T-helper 1 cell treated with Interleukin-12 subunit alpha and Interleukin-12 subunit beta and Interleukin-4 antibody, amounts not matched to agents 30 ng/mL and 1 ng/mL, for 36 hours (primary cell): ENCODE data around the gene XPR1. TPM values are rescaled to one million over a fixed set of nuclear protein-coding genes. Genes with fewer than 3 reads are reported as not detected.

Source experiments
- intact Hi-C: fragments of 100-400 bp; cut with micrococcal nuclease; formaldehyde crosslinking; loops from one replicate; pipeline ENCODE4 v1.15.1; 2024
- total RNA-seq: library from RNA; stranded (reverse); gene quantifications from 2 replicates; pipeline ENCODE4 v1.2.3, GENCODE V29; 2022

XPR1 gene
- total RNA-seq, 1 donor from 2014 or later, result 24.2 TPM

DNA sequence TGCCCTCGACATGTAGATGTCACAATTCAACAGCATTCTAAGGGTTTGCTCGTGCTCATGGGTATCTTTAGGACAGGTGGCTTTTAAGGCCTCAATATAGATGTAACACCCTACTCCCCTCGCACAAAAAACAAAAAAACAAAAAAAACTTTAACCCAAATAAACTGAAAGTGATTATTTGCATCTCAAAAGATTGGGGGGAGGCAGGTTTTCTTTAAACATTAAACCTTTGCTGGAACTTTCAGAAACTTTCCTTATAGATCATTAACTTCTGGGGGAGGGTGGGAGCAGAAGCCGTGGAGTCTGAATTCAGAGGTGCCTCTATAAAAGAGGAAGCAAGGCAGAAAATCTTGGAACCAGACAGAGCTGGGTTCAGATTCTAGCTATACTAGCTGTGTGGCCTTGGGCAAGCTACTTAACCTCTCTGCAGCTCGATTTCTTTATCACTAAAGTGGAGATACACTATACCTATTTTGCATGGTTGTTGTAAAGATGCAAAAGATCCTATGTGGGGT, 277.7 kb downstream of the XPR1 start:
- intact Hi-C loops, result loop anchor here (5.0 kb wide), 1 partner anchor 73 kb away; no protein-coding TSS in a partner anchor

- intact Hi-C loops, result no loop called here
These were observed 279.9 kb downstream of the XPR1 start for GRCh38 chr1:180911640-180912191.

DNA sequence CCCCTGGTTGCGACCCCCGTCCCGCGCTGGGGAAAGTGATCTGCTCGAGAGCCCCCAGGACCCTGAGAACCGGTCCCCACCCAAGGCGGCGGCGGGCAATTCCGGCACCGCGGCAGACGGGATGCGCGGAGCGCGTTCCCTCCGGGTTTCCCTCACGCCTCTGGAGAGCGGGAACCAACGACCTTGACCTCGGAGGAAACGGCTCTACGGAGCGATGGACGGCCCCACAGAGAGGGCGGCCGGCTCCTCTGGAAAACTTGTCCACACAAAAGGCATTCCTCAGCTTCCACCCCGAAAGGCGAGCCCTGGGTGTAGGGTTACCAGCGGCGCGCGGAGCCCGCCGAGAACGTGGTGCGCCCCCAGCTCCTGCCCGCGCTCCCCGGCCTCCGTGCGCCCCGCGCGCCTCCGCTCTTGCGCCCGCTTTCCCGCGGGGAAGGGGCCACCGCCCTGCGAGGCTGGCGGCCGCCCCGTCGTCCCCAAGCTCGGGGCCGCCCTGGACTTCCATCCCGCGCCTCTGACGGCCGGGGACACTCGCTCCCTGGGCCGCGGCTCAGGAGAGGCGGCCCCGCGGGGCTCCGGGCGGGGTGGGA, 280.5 kb downstream of the XPR1 start:
- intact Hi-C loops, result no loop called here

DNA sequence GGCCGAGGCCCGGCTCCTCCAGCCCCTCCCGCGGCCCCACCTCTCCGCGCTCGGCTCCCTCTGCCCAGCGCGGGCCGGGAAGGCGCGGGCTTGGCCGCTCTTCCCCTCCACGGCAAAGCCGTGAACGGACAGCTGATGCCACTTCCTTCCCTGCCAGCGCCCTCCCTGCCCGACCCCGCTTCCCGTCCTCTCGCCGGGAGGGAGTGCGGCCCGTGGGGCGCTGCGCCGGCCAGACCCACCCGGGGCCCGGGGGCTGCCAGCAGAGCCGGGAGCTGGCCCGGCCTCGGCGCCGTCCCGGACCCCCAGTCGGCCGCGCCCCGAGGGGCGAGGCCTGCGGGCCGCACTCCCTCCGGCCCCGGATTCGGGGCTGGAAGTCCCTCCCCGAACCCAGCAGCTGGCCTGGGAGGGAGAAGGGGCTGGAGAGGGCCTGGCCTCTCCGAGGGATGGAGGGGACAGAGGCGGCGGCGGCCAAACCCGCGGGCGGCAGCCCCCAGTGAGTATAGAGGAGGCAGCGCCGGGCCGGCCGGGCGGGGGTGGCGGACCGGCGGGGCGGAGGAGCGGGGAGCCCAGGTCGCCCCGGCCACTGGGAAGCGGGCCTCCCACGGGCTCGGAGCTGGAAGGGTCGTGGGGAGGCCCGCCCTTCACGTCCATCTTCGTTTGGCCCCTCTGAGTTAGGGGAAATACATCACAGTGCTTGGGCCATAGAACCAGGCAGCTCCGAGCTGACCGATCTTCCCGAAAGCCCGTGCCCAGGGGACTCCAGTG, 281.2 kb downstream of the XPR1 start, which contains the start of gene KIAA1614:
TSS of gene KIAA1614 (plus strand) at position 97 of the 765 bp plus-strand sequence. CDS start at position 444, 347 bp downstream.
- intact Hi-C loops, result no loop called here

GRCh38 chr1:180915426-180915965, 283.7 kb downstream of the XPR1 start:
- intact Hi-C loops, result no loop called here

GRCh38 chr1:180916012-180916770, 284.4 kb downstream of the XPR1 start:
- intact Hi-C loops, result no loop called here

DNA sequence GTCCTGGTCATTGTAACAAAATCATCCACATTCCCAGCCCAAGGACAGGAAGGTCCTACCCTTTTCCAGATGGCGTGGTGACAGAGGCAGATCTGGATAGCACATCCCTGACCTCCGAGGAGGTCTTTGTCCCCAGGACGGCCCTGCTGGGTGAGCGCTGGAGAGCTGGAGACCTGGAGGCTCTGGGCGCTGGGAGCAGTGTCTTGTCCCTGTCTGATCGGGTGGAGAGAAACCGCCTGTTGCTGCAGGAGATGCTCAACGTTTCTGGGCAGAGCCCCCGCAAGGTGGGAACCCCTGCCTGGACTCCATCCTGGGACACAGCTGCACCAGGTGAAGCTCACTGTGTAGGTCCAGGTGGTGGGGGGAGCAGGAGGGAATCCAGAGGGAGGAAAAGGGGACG, 284.9 kb downstream of the XPR1 start:
- intact Hi-C loops, result no loop called here

GRCh38 chr1:180917306-180918065, 285.7 kb downstream of the XPR1 start:
- intact Hi-C loops, result no loop called here

GRCh38 chr1:180918519-180918918, 286.7 kb downstream of the XPR1 start:
- intact Hi-C loops, result no loop called here

- intact Hi-C loops, result no loop called here
These were observed 287.4 kb downstream of the XPR1 start for GRCh38 chr1:180919183-180919700.

GRCh38 chr1:180920193-180920592, 288.4 kb downstream of the XPR1 start:
- intact Hi-C loops, result loop anchor here (2.0 kb wide), 1 partner anchor 403 kb away; no protein-coding TSS in a partner anchor

DNA sequence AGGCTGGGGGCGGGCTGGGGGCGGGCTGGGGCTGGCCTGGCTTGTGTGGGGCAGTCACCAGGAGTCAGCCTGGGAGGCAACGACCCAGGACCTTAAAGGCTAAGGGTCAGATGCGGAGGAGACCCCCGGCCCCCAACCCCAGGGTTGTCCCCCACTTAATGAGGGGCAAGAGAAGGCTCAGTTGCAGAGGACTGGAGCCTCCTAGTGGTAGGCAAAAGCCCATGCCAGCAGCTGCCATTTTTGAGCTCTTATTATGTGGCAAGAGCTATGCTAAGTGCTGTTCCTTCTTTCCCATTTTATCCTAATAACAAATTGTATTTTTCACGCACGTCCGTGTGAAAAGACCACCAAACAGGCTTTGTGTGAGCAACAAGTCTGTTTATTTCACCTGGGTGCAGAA, 288.9 kb downstream of the XPR1 start:
- intact Hi-C loops, result loop anchor here (2.0 kb wide), 1 partner anchor 404 kb away; no protein-coding TSS in a partner anchor

DNA sequence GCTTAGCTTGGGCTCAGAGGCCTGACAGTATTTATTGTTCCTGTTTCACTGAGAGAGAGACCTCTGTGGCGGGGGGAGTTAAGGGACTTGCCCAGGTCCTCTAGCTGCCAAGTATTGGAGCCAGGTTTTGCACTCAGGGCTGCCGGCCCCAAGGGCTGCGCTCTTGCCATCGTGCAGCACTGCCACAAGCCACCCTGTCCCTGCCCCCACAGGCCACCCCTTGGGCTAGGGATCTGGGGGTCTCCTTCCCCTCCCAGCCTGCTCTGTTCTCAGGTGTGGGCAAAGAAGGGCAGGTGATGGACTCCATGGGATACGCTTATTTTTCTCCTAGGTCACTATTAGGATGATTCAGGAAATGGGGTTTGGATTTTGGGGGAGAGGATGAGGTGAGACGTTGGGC, 289.6 kb downstream of the XPR1 start:
- intact Hi-C loops, result loop anchor here (2.0 kb wide), 1 partner anchor 405 kb away; no protein-coding TSS in a partner anchor

DNA sequence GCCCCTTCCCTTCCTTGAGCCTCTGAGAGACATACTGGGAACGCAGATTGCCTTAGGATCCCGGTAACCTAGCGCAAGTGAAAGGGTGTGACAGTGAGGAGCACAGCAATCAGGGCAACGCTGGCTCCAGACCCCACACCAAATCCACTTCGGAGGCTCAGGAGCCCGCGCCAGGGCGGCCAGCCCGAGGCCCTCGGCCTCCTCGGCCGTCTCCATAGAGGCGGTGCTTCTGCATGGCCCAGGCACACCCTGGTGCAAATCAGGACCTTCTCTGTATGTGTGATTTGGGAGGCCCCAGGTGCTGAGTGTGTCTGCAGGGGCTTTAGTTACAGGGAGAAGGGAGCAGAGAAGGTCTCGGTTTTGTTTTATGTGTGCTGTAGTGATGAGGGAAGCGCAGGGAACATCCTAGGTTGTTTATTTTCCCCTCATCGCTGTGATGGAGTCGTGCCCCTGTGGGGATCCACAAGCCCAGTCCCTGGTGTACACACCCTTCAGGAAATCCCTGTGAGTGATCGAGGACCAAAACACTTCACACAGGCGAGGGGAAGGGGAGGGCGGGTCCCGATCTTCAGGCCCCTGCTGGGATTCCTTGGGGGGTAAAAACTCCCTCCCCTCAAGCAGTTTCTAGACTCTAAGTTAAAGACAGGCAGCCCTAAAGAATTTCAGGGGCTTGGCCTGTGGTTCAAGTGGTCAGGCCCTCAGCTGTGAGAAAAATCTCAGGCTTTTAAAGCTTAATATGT, 290.2 kb downstream of the XPR1 start:
- intact Hi-C loops, result loop anchor here (2.0 kb wide), 1 partner anchor 405 kb away; no protein-coding TSS in a partner anchor

- intact Hi-C loops, result no loop called here
These were observed 290.8 kb downstream of the XPR1 start for GRCh38 chr1:180922631-180923015.

- intact Hi-C loops, result no loop called here
These were observed 291.4 kb downstream of the XPR1 start for GRCh38 chr1:180923021-180923841.

GRCh38 chr1:180923887-180924286, 292.1 kb downstream of the XPR1 start:
- intact Hi-C loops, result no loop called here

- intact Hi-C loops, result no loop called here
These were observed 293.1 kb downstream of the XPR1 start for GRCh38 chr1:180924939-180925338.
